GM18867 (cell line): Measurements from ENCODE around the gene PPP4R2.

Experiments used
- ATAC-seq: cut with Tn5 transposase; IDR thresholded peaks from one replicate; pipeline ENCODE4 v1.9.1; 2021; ENCODE audit warnings: mild to moderate bottlenecking, moderate library complexity; ENCODE audit not compliant: unreplicated experiment

The PPP4R2 gene

GRCh38 chr3:73107676-73108187, 111.1 kb downstream of the PPP4R2 start:
- ATAC-seq: no peak

- no peak for ATAC-seq
These were observed 112.1 kb downstream of the PPP4R2 start for GRCh38 chr3:73108750-73109149.

GRCh38 chr3:73110530-73110929, 113.9 kb downstream of the PPP4R2 start:
- no peak for ATAC-seq

- ATAC-seq: no peak
These were observed 118.1 kb downstream of the PPP4R2 start for GRCh38 chr3:73114711-73115110.

- no peak for ATAC-seq
These were observed 119.2 kb downstream of the PPP4R2 start for GRCh38 chr3:73115806-73116205.
